K562 (cell line): ENCODE results near the gene GPHA2. TPM values are rescaled to one million over a fixed set of nuclear protein-coding genes. Genes with fewer than 3 reads are reported as not detected.

Experiments used
- ATAC-seq: fragments of 200-7000 bp; cut with Tn5 transposase; 3 replicates; pipeline ENCODE4 v1.9.1; 2020; ENCODE audit warnings: moderate library complexity
- BruUV-seq: library from RNA; stranded (reverse); fragments of 400-500 nt; replicated peaks from 2 replicates; lab custom pipeline; 2021; lab: Mats Ljungman, UMichigan
- CTCF ChIA-PET: fragments of 300-600 bp; formaldehyde crosslinking; extraction: SDS; loops from one replicate; lab custom pipeline; 2021; ENCODE audit warnings: low intra/inter-chr PET ratio; lab: Yijun Ruan, JAX
- POLR2A ChIA-PET: fragments of 300-600, 350-650 bp; sonication (Branson Sonifier 250); formaldehyde crosslinking; extraction: SDS; loops from one replicate; lab custom pipeline; 2021; ENCODE audit warnings: antibody characterized with exemption, inconsistent platforms; lab: Yijun Ruan, JAX
- DNase-seq, 4 experiments: peaks; one replicate each; pipeline versions ENCODE4 v3.0.0 to v3.0.0-alpha.2; 2011 to 2018; ENCODE audit warnings: low spot score in 3 of 4, mixed read lengths in 3 of 4; ENCODE audit errors: extremely low read depth in 1 of 4
- FAIRE-seq: peaks from 2 replicates; lab custom pipeline; 2011; peaks lifted over from hg19 to GRCh38; lab: Jason Lieb, UNC
- H2AFZ ChIP-seq: 2 replicates; pipeline ENCODE4 v1.6.0; 2011; ENCODE audit warnings: low read depth, low read length, control low read depth, inconsistent platforms
- H3K27ac ChIP-seq: fragments of 200-600 bp; 3 replicates; pipeline ENCODE4 v1.8.0; 2011; ENCODE audit warnings: low read depth, mild to moderate bottlenecking, control low read depth, inconsistent platforms, low read length, moderate library complexity, mixed read lengths; ENCODE audit errors: extremely low read depth
- H3K27me3 ChIP-seq, 2 experiments: fragments of 300-600 bp in 1 of 2; 2 replicates in 1 of 2; 3 replicates in 1 of 2; pipeline versions ENCODE4 v1.6.0 to v1.8.0; 2011; ENCODE audit warnings: inconsistent platforms in 2 of 2, low read length in 2 of 2, mild to moderate bottlenecking in 1 of 2, mixed read lengths in 1 of 2, moderate library complexity in 1 of 2; ENCODE audit not compliant: control insufficient read depth in 2 of 2, insufficient read depth in 2 of 2
- H3K36me3 ChIP-seq: fragments of 300-600 bp; 3 replicates; pipeline ENCODE4 v1.8.0; 2011; ENCODE audit warnings: mild to moderate bottlenecking, low read length, inconsistent platforms; ENCODE audit not compliant: control insufficient read depth, insufficient read depth
- H3K4me1 ChIP-seq, 2 experiments: fragments of 200-600 bp in 1 of 2; replicated peaks in 1 of 2; 2 replicates in 1 of 2; 3 replicates in 1 of 2; pipeline versions ENCODE4 v1.5.1 to v1.8.0; 2011; ENCODE audit warnings: inconsistent platforms in 2 of 2, low read length in 2 of 2, mild to moderate bottlenecking in 1 of 2, mixed read lengths in 1 of 2, moderate library complexity in 1 of 2; ENCODE audit not compliant: control insufficient read depth in 2 of 2, insufficient read depth in 2 of 2
- H3K4me2 ChIP-seq: 2 replicates; pipeline ENCODE4 v1.6.1; 2011; ENCODE audit warnings: low read length, control low read depth, inconsistent platforms, mixed read lengths; ENCODE audit not compliant: insufficient read depth
- H3K4me3 ChIP-seq: fragments of 200-600 bp; sonication (generic), shearing (Covaris generic); 2 replicates; pipeline ENCODE4 v1.5.1; 2016; ENCODE audit warnings: control low read depth, inconsistent platforms
- H3K79me2 ChIP-seq: fragments of 200-600 bp; 3 replicates; pipeline ENCODE4 v1.8.0; 2011; ENCODE audit warnings: low read length, inconsistent platforms; ENCODE audit not compliant: control insufficient read depth, insufficient read depth
- H3K9ac ChIP-seq, 2 experiments: 2 replicates each; pipeline versions ENCODE4 v1.6.0 to v1.6.1; 2011; ENCODE audit warnings: low read depth in 2 of 2, low read length in 2 of 2, control low read depth in 1 of 2, inconsistent platforms in 1 of 2, mild to moderate bottlenecking in 1 of 2, mixed read lengths in 1 of 2; ENCODE audit not compliant: insufficient read depth in 1 of 2
- H3K9me1 ChIP-seq: one replicate; pipeline ENCODE4 v1.6.0; 2011; ENCODE audit warnings: inconsistent platforms, mild to moderate bottlenecking, low read length, moderate library complexity; ENCODE audit not compliant: control insufficient read depth, insufficient read depth
- H3K9me3 ChIP-seq: replicated peaks from 2 replicates; pipeline ENCODE4 v1.5.1; 2011; ENCODE audit warnings: low read depth, low read length, inconsistent platforms; ENCODE audit not compliant: control insufficient read depth, insufficient read depth
- H4K20me1 ChIP-seq: replicated peaks from 2 replicates; pipeline ENCODE4 v1.6.1; 2011; ENCODE audit warnings: low read length, inconsistent platforms, mixed read lengths; ENCODE audit not compliant: control insufficient read depth, insufficient read depth
- E2F1 ChIP-seq: sonication (generic); formaldehyde crosslinking; IDR thresholded peaks from 2 replicates; pipeline ENCODE4 v1.8.1; 2023; ENCODE audit warnings: mild to moderate bottlenecking, missing genetic modification reagents, moderate library complexity
- GABPB2 ChIP-seq: fragments of 250-450 bp; sonication (Bioruptor Pico); conservative IDR thresholded peaks from 2 replicates; pipeline ENCODE4 v1.5.1; 2021; ENCODE audit warnings: mild to moderate bottlenecking
- POLR3A ChIP-seq: IDR thresholded peaks from 2 replicates; pipeline ENCODE4 v1.6.1; 2011; ENCODE audit warnings: borderline replicate concordance, mild to moderate bottlenecking, moderate library complexity; ENCODE audit not compliant: insufficient read length, insufficient read depth; ENCODE audit errors: extremely low read depth
- RBFOX2 ChIP-seq: fragments of 200-400 bp; formaldehyde crosslinking; IDR thresholded peaks from 2 replicates; pipeline ENCODE4 v1.6.1; 2017; ENCODE audit warnings: low read depth, mild to moderate bottlenecking, low read length, moderate library complexity
- TRIM25 ChIP-seq: fragments of 450-650 bp; IDR thresholded peaks from 2 replicates; pipeline ENCODE4 v1.7.0; 2016; ENCODE audit warnings: borderline replicate concordance
- ZC3H11A ChIP-seq: IDR thresholded peaks from 2 replicates; pipeline ENCODE4 v1.6.1; 2012; ENCODE audit warnings: low read depth, low read length, improper control_type of control experiment
- ZFP36 ChIP-seq: fragments of 150-350 bp; IDR thresholded peaks from 2 replicates; pipeline ENCODE4 v1.6.1; 2018; ENCODE audit warnings: low read length, low read depth; ENCODE audit not compliant: partially characterized antibody
- ZNF133 ChIP-seq: fragments of 250-450 bp; sonication (Bioruptor Pico); IDR thresholded peaks from 2 replicates; pipeline ENCODE4 v1.4.0; 2020; ENCODE audit warnings: mild to moderate bottlenecking
- WGBS: fragments of 100-300 bp; shearing (Covaris generic); methylation state at CpG from one replicate; pipeline ENCODE4 v1.1.6; 2016; ENCODE audit warnings: low coverage, mixed read lengths; ENCODE audit not compliant: insufficient coverage; ENCODE audit errors: missing lambda C conversion rate; 5-methylcytosine and 5-hydroxymethylcytosine counted together
- in situ Hi-C: fragments of 300-500 bp; cut with MboI; formaldehyde crosslinking; loops from 4 replicates; pipeline ENCODE4 v1.15.0; 2018; ENCODE audit warnings: inconsistent platforms, mixed read lengths
- intact Hi-C: fragments of 100-400 bp; cut with micrococcal nuclease; formaldehyde crosslinking; loops from 2 replicates; pipeline ENCODE4 v1.14.2; 2022
- polyA plus RNA-seq, 8 experiments: library from polyadenylated mRNA; depleted of rRNA in 4 of 8; stranded (reverse) in 5 of 8; unstranded in 3 of 8; fragments of >200 nt; fragmentation: Nextera tagmentation in 2 of 8; fragmentation: Illumina TruSeq in 1 of 8; extraction: Ambion mirVana in 2 of 8; extraction: Trizol in 1 of 8; gene quantifications; 2 replicates each; pipeline versions ENCODE4 v1.2.1 to v1.2.3, GENCODE V29; 2011 to 2014; ENCODE audit warnings: inconsistent platforms in 1 of 8, missing spikeins in 1 of 8
- total RNA-seq, 7 experiments: library from RNA; depleted of rRNA in 6 of 7; stranded (reverse); fragments of >200 nt in 6 of 7; fragmentation: Illumina TruSeq in 2 of 7; extraction: Trizol in 2 of 7; gene quantifications; 2 replicates each; pipeline versions ENCODE4 v1.2.1 to v1.2.3, GENCODE V29; 2011 to 2021; ENCODE audit warnings: low replicate concordance in 1 of 7
- TF ChIP-seq, protein P1 (sequence below): fragments of 250-450 bp; sonication (Bioruptor Pico); IDR thresholded peaks from 2 replicates; pipeline ENCODE4 v1.5.0; 2021; ENCODE audit warnings: mild to moderate bottlenecking, borderline replicate concordance

The GPHA2 gene
- total and polyA plus RNA-seq, 9 of the 15 experiments (the other 6 are each of a cell fraction or from before 2014, with no cell fraction given), result 0.17 to 0.22 TPM; not detected in 7

DNA sequence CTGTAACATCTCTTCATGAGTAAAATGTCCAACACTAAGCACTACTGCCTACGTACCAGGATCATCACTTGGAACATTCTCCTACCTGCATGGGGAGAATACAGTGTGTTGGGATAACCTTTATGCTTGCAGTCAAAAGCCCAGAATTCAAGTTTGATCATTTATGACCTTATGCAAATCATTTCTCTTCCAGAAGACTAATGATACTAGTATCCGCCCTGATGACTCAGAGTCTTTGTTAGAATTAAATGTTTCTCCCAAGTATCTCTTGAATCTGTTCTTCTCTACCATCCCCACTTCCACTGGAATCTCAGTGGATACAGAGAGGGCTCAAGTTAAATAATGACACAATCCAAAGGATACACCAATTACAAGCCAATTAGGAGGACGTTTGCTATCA is 23.8 kb upstream of the GPHA2 start (continued):
- TF ChIP-seq ZNF133 (CRISPR knock-in tag) (no peak), POLR3A (no peak), GABPB2 (CRISPR knock-in tag) (no peak), ZC3H11A (no peak)

DNA sequence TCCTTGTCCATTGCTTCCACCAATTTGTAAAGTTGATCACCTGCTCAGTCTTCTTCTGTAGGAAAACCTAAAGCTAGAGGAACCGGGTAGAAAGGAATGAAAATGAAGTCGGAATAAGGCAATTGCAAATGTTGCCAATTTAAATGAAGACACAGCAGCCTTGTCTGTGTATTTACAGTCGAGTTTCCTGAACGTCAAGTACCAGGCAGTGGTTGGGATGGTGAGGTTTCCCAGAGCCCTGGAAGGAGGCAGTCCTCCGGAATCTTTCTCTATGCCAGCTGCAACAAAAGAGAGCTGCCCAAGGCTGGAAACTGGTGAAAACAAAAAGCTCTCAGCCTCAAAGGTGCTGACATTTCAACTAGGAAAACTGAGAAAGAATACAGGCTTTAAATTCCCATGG is 18.5 kb upstream of the GPHA2 start:
- BruUV-seq, result no TSS peak
- no peak overlapping the region for H3K4me2 ChIP-seq
- no peaks in the 10 kb centered on the region for H4K20me1 ChIP-seq
- ATAC-seq, result no peak
- CTCF ChIA-PET, result no interaction called here
- in situ Hi-C loops (no loop called here), intact Hi-C loops (no loop called here)
- no peak overlapping the region for H3K9ac ChIP-seq
- no peak for TF ChIP-seq RBFOX2
- TF ChIP-seq, protein P1, sequence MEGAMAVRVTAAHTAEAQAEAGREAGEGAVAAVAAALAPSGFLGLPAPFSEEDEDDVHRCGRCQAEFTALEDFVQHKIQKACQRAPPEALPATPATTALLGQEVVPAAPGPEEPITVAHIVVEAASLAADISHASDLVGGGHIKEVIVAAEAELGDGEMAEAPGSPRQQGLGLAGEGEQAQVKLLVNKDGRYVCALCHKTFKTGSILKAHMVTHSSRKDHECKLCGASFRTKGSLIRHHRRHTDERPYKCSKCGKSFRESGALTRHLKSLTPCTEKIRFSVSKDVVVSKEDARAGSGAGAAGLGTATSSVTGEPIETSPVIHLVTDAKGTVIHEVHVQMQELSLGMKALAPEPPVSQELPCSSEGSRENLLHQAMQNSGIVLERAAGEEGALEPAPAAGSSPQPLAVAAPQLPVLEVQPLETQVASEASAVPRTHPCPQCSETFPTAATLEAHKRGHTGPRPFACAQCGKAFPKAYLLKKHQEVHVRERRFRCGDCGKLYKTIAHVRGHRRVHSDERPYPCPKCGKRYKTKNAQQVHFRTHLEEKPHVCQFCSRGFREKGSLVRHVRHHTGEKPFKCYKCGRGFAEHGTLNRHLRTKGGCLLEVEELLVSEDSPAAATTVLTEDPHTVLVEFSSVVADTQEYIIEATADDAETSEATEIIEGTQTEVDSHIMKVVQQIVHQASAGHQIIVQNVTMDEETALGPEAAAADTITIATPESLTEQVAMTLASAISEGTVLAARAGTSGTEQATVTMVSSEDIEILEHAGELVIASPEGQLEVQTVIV (CRISPR knock-in tag), result no peak
- no peak for TF ChIP-seq E2F1 (CRISPR knock-in tag)
- no peak for TF ChIP-seq TRIM25
- TF ChIP-seq ZFP36, result no peak
- TF ChIP-seq, all 486 proteins: peak for 0
- WGBS, result 6% methylated on average over 5 of the region's 5 CpGs
- DNase-seq (no peak), FAIRE-seq (no peak)
- Histone ChIP-seq H3K9me3 (no peaks in the 10 kb centered on the region), H3K27ac (no peak overlapping the region), H3K27me3 (no peaks in the 10 kb centered on the region; a peak in 2 of 5 replicates), H3K79me2 (no peaks in the 10 kb centered on the region), H3K4me3 (no peak overlapping the region), H3K4me1 (peaks cover 0 to under 1% of the 10 kb centered on the region in 2 experiments; a peak in 1 of 5 replicates), H3K36me3 (no peaks in the 10 kb centered on the region), H3K9me1 (no peaks in the 10 kb centered on the region), H2AFZ (peak overlapping the region; percentile 69)
- POLR2A ChIA-PET, result interaction anchor here (0.5 to 0.7 kb wide), 3 partner anchors 14 to 29 kb away, joined by 3 read pairs; partner anchors contain the start of gene GPHA2
